ENCODE results near the gene CCDC106.

- TF ChIP-seq YY1 (IDR thresholded peaks at IDR 0.05; ENCODE audit: insufficient read depth, insufficient read length): no peak
- TF ChIP-seq SUZ12 (IDR thresholded peaks at IDR 0.05; ENCODE audit: extremely low read depth, insufficient read depth, insufficient read length): no peak
Observed at GRCh38 chr19:55606471-55606787, 41.6 kb upstream of the CCDC106 start.

Data from NT2/D1 (cell line).